Kidney capillary endothelial cell (primary cell): ENCODE data around the gene PGAP6.
A peak's percentile ranks its signal among the peaks of the same experiment; 100 is the strongest.
"Not testable (repeated sequence)": the region's sequence is repeated elsewhere in the genome, so short reads cannot be mapped to it uniquely, and the experiment has no call there.

Source experiments
- DNase-seq: peaks from one replicate; pipeline ENCODE4 v3.0.0-alpha.2; 2018; ENCODE audit warnings: low spot score

The PGAP6 gene

GRCh38 chr16:364595-365491, 16.9 kb downstream of the PGAP6 start:
- no peak for DNase-seq

- no peak for DNase-seq
Observed at GRCh38 chr16:363766-364490, 17.9 kb downstream of the PGAP6 start.

GRCh38 chr16:363110-363765, 18.5 kb downstream of the PGAP6 start:
- no peak for DNase-seq

- DNase-seq, result not testable (repeated sequence)
Observed at GRCh38 chr16:362702-362999, 19.1 kb downstream of the PGAP6 start.

- DNase-seq, result peak; percentile 70
Observed at GRCh38 chr16:361872-362701, 19.7 kb downstream of the PGAP6 start.

- no peak for DNase-seq
Observed at GRCh38 chr16:361341-361871, 20.4 kb downstream of the PGAP6 start.

GRCh38 chr16:360698-361336, 21.0 kb downstream of the PGAP6 start:
- no peak for DNase-seq

GRCh38 chr16:359871-360697, 21.7 kb downstream of the PGAP6 start:
- DNase-seq, result no peak

- DNase-seq, result no peak
Observed at GRCh38 chr16:359067-359763, 22.6 kb downstream of the PGAP6 start.

GRCh38 chr16:356741-357140, 25.0 kb downstream of the PGAP6 start:
- DNase-seq, result no peak

- DNase-seq, result no peak
Observed at GRCh38 chr16:354971-355461, 26.8 kb downstream of the PGAP6 start.

GRCh38 chr16:354291-354881, 27.4 kb downstream of the PGAP6 start:
- no peak for DNase-seq

GRCh38 chr16:353404-354290, 28.1 kb downstream of the PGAP6 start:
- DNase-seq, result no peak

- DNase-seq, result peak; percentile 85
Observed at GRCh38 chr16:352547-353403, 29.0 kb downstream of the PGAP6 start, which contains the start of gene AXIN1. Gene AXIN1 (minus strand): TSS chr16:352723. CDS start chr16:347025, 5,698 bp downstream.

GRCh38 chr16:351804-352520, 29.8 kb downstream of the PGAP6 start:
- no peak for DNase-seq

- no peak for DNase-seq
Observed at GRCh38 chr16:350203-350602, 31.6 kb downstream of the PGAP6 start.
